PC-9 (cell line): ENCODE data around the gene DCAF6. TPM values are rescaled to one million over a fixed set of nuclear protein-coding genes. Genes with fewer than 3 reads are reported as not detected.

Experiments used
- BruUV-seq: library from RNA; stranded (reverse); fragments of 400-500 nt; replicated peaks from 2 replicates; lab custom pipeline; 2021; lab: Mats Ljungman, UMichigan
- CTCF ChIA-PET: fragments of 300-600 bp; sonication (Branson Sonifier 250); formaldehyde crosslinking; loops from one replicate; lab custom pipeline; 2022; ENCODE audit warnings: antibody characterized with exemption; lab: Charles Lee
- POLR2A ChIA-PET: fragments of 300-600 bp; sonication (Branson Sonifier 250); formaldehyde crosslinking; loops from one replicate; lab custom pipeline; 2022; ENCODE audit warnings: antibody characterized with exemption; ENCODE audit not compliant: unreplicated experiment; lab: Charles Lee
- DNase-seq, 2 experiments: peaks; one replicate each; pipeline versions ENCODE4 v3.0.0 to v3.0.0-alpha.2; 2015 to 2022; ENCODE audit warnings: mixed read lengths in 1 of 2
- H2AFZ ChIP-seq: fragments of 200-600 bp; sonication (generic); 2 replicates; pipeline ENCODE4 v1.8.1; 2017; ENCODE audit warnings: antibody characterized with exemption
- H3F3A ChIP-seq: fragments of 200-600 bp; sonication (generic); 2 replicates; pipeline ENCODE4 v1.8.1; 2017; ENCODE audit warnings: antibody characterized with exemption, mild to moderate bottlenecking, low read depth; ENCODE audit not compliant: insufficient read depth
- H3K27ac ChIP-seq: fragments of 200-600 bp; sonication (generic); 2 replicates; pipeline ENCODE4 v1.6.1; 2016; ENCODE audit warnings: mixed run types
- H3K27me3 ChIP-seq: fragments of 200-600 bp; sonication (generic); 2 replicates; pipeline ENCODE4 v1.6.1; 2016; ENCODE audit warnings: low read depth, mixed run types; ENCODE audit not compliant: insufficient read depth
- H3K36me3 ChIP-seq: fragments of 200-600 bp; sonication (generic); 2 replicates; pipeline ENCODE4 v1.6.1; 2016; ENCODE audit warnings: low read depth, mixed run types
- H3K4me1 ChIP-seq: fragments of 200-600 bp; sonication (generic); replicated peaks from 2 replicates; pipeline ENCODE4 v1.6.1; 2016; ENCODE audit warnings: mixed run types; ENCODE audit not compliant: insufficient read depth
- H3K4me2 ChIP-seq: fragments of 200-600 bp; sonication (generic); 2 replicates; pipeline ENCODE4 v1.6.1; 2017; ENCODE audit warnings: mixed run types
- H3K4me3 ChIP-seq: fragments of 200-600 bp; sonication (generic); 2 replicates; pipeline ENCODE4 v1.6.1; 2016; ENCODE audit warnings: mixed run types
- H3K79me2 ChIP-seq: fragments of 200-600 bp; sonication (generic); 2 replicates; pipeline ENCODE4 v1.6.1; 2017; ENCODE audit warnings: low read depth, mixed run types
- H3K9me2 ChIP-seq: fragments of 200-600 bp; sonication (generic); 2 replicates; pipeline ENCODE4 v1.8.1; 2017; ENCODE audit warnings: mild to moderate bottlenecking; ENCODE audit not compliant: insufficient read depth
- H3K9me3 ChIP-seq: fragments of 200-600 bp; sonication (generic); 2 replicates; pipeline ENCODE4 v1.8.1; 2016; ENCODE audit warnings: low read depth; ENCODE audit not compliant: insufficient read depth
- H4K20me1 ChIP-seq: fragments of 200-600 bp; sonication (generic); 2 replicates; pipeline ENCODE4 v1.8.1; 2017; ENCODE audit not compliant: insufficient read depth
- CTCF ChIP-seq: fragments of 200-600 bp; sonication (generic); conservative IDR thresholded peaks from 2 replicates; pipeline ENCODE4 v1.6.1; 2017; ENCODE audit warnings: mixed run types, antibody characterized with exemption, mild to moderate bottlenecking, moderate library complexity
- EZH2 ChIP-seq: fragments of 200-600 bp; sonication (generic); IDR thresholded peaks from 2 replicates; pipeline ENCODE4 v1.8.0; 2017; ENCODE audit warnings: antibody characterized with exemption, low read depth
- intact Hi-C: fragments of 100-400 bp; cut with micrococcal nuclease; formaldehyde crosslinking; loops from one replicate; pipeline ENCODE4 v1.10.0; 2022; ENCODE audit not compliant: unreplicated experiment
- total RNA-seq: library from RNA; stranded (reverse); gene quantifications from 2 replicates; pipeline ENCODE4 v1.2.3, GENCODE V29; 2021

Gene DCAF6
- total RNA-seq, 1 experiment from 2014 or later: 77.4 TPM

- Histone ChIP-seq H3K9me2 (no peaks in the 10 kb centered on the region), H4K20me1 (no peaks in the 10 kb centered on the region), H3K4me1 (no peaks in the 10 kb centered on the region), H3K79me2 (no peaks in the 10 kb centered on the region), H3K4me2 (no peak overlapping the region), H3K9me3 (no peaks in the 10 kb centered on the region), H3K27ac (no peak overlapping the region), H3K4me3 (no peak overlapping the region), H2AFZ (no peak overlapping the region), H3K27me3 (no peaks in the 10 kb centered on the region), H3K36me3 (peaks cover 17% of the 10 kb centered on the region), H3F3A (peaks cover 3% of the 10 kb centered on the region; the same call in 1 of the 2 replicates)
- TF ChIP-seq EZH2: no peak
- no peak for TF ChIP-seq CTCF
- no peak for DNase-seq
- no TSS peak for BruUV-seq
- ChIA-PET CTCF (no interaction called here), POLR2A (no interaction called here)
- intact Hi-C loops: no loop called here
Measured at GRCh38 chr1:167994560-167994959, 58.1 kb downstream of the DCAF6 start.

- H3K27ac ChIP-seq: no peak overlapping the region
- no peaks in the 10 kb centered on the region for H3K79me2 ChIP-seq
- CTCF ChIA-PET: no interaction called here
- H3K4me2 ChIP-seq: no peak overlapping the region
- H3K4me1 ChIP-seq: no peaks in the 10 kb centered on the region
- POLR2A ChIA-PET: no interaction called here
- no peaks in the 10 kb centered on the region for H3K9me2 ChIP-seq
- no peak for DNase-seq
- no peaks in the 10 kb centered on the region for H3K9me3 ChIP-seq
- no peak for TF ChIP-seq CTCF
- TF ChIP-seq EZH2: no peak
- H3F3A ChIP-seq: peaks cover 3% of the 10 kb centered on the region; the same call in 1 of the 2 replicates
- no peaks in the 10 kb centered on the region for H3K27me3 ChIP-seq
- H4K20me1 ChIP-seq: no peaks in the 10 kb centered on the region
- H3K4me3 ChIP-seq: no peak overlapping the region
- BruUV-seq: no TSS peak
- peaks cover 22% of the 10 kb centered on the region for H3K36me3 ChIP-seq
- intact Hi-C loops: no loop called here
- no peak overlapping the region for H2AFZ ChIP-seq
Measured at GRCh38 chr1:167995038-167995437, 58.6 kb downstream of the DCAF6 start.

DNA sequence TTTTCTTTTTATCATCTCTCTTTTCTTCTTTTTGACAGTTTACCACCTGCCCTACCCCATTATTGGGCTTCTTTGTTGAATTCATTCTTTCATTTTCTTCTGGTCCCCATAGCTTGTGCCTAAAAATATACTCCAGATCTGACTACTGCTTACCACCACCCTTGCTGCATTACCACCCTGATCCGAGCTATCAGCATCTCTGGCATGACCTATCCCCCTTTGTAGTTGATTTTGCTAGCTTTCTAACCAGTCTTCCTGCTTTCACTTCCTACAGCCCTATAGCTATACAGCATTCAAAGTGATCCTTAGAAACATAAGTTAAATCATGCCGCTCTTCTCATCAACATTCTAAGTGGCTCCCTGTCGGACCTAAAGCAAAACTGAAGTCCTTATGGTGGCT is 59.8 kb downstream of the DCAF6 start:
- no peak for TF ChIP-seq EZH2
- no peak for TF ChIP-seq CTCF
- Histone ChIP-seq H3F3A (no peaks in the 10 kb centered on the region; the same call in 1 of the 2 replicates), H3K4me3 (no peak overlapping the region), H3K36me3 (peaks cover 22% of the 10 kb centered on the region), H4K20me1 (no peaks in the 10 kb centered on the region), H3K9me2 (no peaks in the 10 kb centered on the region), H3K4me1 (no peaks in the 10 kb centered on the region), H3K4me2 (no peak overlapping the region), H3K79me2 (no peaks in the 10 kb centered on the region), H3K9me3 (no peaks in the 10 kb centered on the region), H3K27me3 (no peaks in the 10 kb centered on the region), H2AFZ (no peak overlapping the region), H3K27ac (no peak overlapping the region)
- BruUV-seq: no TSS peak
- intact Hi-C loops: no loop called here
- DNase-seq: no peak
- POLR2A ChIA-PET: no interaction called here
- CTCF ChIA-PET: no interaction called here
